NCI-H1048 (cell line): Measurements from ENCODE around the gene VWF.
"Not testable (repeated sequence)": the region's sequence is repeated elsewhere in the genome, so short reads cannot be mapped to it uniquely, and the experiment has no call there.

Experiments
- DNase-seq: peaks from one replicate; lab custom pipeline; 2025; lab: John Stamatoyannopoulos, UW

The VWF gene

DNA sequence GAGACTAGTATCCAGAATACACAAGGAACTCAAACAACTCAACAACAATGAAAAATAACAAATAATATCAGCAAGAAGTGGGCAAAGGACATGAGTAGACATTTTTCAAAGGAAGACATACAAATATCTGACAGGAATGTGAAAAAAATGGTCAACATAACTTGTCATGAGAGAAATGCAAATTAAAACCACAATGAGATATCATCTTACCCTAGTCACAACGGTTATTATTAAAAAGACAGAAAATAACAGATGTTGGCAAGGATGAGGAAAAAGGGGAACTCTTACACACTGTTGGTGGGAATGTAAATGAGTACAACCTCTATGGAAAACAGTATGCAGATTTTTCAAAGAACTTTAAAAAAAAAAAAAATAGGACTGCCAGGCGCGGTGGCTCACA, 20.4 kb downstream of the VWF start:
- DNase-seq: peak; percentile 55

DNA sequence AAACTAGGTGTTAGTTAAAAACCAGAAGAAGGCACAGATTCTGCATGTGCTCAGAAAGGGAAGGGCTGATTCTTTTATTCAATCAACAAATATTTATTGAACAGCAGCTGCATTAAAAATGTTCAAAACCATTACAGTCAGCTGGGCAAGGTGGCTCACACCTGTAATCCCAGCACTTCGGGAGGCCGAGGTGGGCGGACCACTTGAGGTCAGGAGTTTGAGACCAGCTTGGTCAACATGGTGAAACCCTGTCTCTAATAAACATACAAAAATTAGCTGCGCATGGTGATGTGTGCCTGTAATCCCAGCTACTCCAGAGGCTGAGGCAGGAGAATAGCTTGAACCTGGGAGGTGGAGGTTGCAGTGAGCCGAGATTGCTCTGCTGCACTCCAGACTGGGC, 22.4 kb downstream of the VWF start:
- not testable (repeated sequence) for DNase-seq

DNA sequence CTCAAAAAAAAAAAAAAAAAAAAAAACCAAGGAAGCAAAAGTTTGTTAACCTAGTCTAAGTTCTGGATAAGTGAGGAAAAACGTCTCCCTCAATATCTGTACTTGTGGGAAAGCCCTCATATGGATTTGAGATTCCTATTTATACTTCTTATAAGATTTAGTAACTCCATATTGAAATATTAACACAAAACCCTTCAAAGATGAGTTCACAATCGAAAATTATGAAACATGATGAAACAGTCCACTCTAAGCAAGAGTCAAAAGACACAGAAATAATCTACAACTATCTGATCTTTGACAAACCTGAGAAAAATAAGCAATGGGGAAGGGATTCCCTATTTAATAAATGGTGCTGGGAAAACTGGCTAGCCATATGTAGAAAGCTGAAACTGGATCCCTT, 25.2 kb downstream of the VWF start:
- no peak for DNase-seq

DNA sequence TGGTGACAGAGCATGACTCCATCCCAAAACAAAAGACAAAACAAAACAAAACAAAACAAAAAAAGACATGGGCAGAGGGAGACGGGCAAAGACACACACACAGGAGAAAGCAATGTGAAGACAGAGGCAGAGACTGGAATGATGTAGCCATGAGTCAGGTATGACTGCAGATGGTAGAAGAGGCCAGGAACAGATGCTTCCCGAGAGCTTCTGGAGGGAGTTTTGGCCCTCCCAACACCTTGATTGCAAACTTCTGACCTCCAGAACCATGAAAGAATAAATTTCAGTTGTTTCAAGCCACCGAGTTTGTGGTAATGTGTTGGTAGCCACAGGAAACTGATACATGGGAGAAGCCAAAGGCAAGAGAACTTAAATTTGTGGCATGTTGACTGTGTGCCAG, 27.1 kb downstream of the VWF start:
- DNase-seq: no peak

DNA sequence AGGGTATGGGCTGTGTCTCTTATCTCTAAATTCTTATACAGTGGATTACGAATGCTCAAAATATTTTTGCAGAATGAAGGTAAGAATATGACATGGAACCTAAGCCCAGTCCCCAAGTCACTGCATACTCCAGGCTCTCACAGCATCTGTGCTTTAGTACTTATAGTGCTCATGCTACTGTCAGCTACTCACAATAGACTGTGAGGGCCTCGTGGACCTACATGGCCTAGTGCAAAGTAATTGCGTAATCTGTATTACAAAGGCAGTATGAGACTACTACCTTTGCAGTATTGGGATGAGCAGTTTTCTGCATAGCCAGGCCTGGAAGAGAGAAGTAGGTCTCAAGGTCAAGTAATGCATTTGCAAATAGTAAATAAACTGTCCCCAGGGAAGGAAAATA, 27.9 kb downstream of the VWF start:
- DNase-seq: no peak

DNA sequence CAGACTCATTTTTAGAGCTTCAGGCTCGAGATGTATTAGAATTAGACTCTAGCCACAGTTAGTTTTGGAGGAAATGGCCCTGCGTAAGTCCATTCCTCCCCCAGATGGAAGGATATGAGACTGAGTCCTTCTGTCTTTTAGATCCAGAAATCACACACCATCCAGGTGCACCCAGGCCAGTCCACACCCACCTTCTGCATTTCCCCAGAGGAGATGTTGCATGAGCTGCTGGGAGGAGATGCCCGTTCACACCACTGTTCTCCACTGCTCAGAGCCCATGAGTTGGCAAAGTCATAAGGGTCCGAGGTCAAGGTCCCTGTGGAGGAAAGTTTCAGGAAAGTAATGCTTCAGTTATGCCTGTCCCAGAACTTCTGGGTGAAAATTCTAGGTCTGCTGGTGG, 29.2 kb downstream of the VWF start:
- no peak for DNase-seq

DNA sequence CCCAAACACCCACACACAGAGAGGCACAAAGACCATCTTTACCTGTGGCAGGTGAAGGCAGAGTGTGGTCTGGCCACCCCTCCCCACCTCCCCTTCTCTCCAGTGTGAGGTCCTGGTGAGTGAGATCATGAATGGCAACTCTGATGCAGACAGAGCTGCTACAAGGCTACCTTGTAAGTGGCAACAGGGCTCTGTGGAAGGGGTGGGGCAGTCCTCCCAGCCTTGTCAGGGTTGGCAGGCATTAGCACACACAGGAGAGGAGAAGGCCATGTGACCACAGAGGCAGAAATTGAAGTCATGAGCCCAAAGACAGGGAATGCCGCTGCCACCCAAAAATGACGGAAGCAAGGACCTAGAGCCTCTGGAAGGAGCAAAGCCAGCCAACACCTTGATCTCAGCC, 30.7 kb downstream of the VWF start:
- DNase-seq: no peak

DNA sequence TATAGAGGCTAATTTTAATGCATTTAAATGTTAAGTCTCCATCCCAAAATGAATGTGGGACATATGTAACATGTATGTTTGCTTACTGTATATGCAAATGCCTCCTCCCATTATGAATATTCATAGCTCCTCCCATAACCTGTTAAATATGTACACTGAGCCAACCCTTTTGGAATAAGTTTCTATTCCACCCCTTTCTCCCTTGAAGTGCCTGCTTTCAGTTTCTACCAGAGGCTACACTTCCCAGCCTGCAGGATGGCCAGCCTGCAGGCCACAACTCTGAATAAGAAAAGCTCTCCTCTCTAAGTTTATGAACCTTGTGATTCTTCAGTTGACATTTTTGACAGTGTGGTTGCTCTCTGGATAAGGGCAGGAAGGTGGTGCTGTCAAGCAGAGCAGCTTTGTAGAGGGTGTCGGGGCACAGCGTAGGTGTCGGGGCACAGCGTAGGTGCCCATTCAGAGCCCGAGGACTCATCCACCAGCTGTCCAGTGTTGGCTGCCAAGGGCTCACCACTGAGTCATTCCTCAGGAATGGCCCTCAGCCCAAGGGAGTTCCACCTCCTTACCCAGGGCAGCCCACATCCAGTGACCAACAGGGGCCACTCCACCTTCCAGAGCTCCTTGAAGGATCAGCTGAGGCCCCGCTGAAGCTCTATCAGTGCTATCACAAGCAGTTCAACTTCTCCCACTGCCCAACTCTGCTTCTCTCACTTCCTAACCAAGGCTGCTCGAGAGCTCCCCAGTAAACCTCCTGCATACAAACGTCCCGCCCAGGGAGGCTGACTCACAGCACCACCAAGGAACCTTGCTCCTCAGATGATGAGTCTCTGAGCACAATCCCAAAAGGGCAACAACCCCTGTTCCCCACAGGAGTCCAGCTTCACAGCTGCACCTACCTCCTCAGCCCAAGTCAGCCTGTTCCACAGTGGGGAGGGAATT, 31.4 kb downstream of the VWF start:
- DNase-seq: no peak

DNA sequence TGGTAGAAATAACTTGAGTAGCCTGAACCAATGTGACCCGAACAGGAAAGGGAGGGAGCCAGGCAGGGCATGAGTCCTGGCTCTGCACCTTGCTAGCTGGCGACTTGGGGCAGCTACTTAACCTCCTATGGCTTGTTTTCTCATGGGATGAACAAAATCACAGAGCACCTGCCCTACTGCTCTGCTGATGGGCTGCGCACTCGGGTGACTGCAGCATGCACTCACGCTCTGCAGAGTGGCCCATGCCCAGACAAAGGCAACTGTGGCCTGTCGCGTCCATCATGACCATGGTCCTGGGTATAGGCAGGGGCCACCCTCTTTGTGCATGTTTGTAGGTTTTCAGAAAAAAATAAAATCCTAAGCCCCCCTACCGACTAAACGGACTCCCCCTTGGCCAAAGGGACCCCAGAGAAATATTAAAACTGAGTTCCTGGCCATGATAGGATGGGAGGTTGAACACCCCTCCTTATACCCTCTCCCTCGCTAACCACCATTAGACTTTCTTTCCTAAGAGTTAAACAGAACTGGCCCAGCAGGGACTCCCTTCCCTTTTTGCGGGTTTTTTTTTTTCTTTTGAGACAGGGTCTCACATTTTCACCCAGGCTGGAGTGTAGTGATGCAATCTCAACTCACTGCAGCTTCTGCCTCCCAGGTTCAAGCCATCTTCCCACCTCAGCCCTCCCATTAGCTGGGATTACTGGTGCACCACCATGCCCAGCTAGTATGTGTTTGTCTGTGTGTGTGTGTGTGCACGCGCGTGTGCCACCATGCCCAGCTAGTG, 32.5 kb downstream of the VWF start:
- DNase-seq: no peak

DNA sequence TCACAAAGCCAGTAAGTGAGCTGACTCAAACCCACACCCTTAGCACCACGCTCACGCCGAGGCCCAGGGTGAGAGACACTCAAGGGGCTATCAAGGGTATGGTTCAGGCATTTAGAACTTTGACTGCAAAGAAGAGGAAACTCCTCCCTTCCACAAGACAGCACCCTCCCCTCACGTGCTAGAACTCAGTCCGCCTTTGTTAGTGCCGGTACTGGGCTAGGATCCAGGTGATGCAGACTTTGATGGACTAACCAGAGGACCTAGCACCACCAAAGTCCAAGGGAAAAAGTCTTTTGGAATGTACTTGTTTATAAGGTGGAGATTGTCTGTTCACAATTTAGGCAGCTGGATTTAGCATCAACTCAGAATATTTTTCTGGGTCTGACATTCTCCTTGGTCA, 33.7 kb downstream of the VWF start:
- DNase-seq: no peak

DNA sequence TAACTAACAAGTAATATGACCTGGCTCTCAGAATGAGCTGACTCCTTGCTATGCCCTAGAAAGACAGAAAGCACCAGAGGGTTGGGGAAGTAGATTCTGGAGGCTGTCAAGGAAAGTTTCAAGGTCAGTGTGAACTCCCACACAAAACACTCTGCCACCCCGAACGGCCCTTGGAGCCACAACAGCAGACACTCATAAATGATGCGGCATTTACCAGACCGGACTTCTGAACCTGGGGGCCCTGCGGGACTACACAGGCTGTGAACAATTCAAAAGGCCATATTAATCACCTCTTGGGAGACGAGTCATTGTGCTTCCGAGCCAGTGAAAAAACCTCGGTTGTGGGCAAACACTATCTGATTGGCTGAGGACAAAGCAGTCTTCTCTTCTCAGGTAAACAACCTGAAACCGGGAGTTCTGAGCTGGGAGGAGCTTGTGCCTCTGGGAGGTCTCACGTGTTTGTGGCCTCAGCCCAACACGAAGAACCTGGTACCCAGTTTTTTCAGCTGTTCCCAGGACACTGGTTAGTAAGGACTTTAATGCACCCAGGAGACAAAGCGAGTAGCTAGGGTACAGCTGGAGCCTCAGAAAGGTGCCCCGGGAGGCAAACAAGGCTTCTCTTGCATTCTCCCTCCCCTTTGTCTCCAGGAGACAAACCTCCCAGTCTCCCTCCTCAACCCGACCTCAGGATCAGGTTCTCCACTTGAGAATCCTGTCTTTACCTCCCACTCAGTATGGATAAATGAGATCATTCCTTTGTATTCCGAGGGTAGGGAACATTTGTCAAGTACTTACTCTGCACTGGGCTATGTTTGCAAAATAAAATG, 35.3 kb downstream of the VWF start:
- DNase-seq: peak; percentile 49

DNA sequence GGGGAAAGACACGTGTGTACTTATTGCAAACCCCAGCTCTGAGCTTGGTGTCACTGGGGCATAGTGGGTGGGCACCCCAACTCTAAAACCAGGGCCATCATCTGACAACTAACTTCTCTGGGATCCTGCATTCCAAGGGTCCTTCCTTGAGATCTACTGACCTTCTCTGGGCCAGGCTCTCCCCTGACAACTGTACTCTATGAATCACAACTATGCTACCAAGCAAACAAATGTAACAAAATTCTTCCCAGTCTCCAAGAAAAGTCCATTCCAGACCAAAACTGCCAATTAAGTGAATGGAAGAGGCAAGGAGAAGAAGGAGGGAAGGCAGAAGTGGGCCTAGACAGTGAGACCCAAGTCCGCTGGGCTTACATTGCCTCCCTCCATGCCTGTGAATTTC, 38.2 kb downstream of the VWF start:
- DNase-seq: no peak

DNA sequence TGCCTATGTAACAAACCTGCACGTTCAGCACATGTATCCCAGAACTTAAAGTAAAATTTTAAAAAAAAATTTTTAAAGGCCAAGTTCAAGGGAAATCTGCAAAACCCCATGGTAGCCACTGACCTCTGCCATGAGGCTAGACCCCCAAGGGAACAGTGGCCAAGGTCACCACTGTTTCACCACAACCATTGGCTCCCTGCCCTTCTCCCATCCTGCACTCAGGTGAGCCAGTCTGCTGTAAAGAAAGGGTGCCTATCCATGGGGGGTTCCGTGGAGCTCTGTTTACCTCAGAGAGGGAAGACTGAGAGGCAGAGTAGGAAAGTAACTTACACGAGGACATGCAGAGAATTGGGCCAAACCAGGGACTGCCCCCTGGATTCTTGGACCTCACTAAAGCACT, 38.6 kb downstream of the VWF start:
- DNase-seq: no peak

DNA sequence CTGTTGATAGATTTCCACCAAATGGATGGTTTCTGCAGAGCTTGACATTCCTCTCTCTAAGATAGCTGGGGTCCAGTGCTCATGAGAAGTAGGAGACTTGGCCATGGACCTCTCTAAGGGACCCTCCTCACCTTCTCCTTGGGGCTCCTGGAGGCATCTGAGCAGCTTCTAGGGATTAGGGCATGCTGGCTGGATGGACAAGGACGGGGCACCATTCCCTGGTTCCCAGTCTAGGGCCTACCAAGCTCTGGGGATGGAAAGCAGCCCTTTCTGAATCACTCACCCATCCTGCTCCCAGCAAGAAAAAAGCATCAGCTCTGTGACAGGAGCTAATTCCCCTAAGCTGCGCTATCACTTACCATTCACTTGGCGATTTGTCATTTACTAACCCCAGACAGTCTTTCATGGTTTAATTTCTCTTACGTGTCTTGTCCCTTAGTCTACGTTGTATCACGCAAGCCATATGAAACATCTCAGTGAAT, 39.5 kb downstream of the VWF start:
- DNase-seq: no peak

DNA sequence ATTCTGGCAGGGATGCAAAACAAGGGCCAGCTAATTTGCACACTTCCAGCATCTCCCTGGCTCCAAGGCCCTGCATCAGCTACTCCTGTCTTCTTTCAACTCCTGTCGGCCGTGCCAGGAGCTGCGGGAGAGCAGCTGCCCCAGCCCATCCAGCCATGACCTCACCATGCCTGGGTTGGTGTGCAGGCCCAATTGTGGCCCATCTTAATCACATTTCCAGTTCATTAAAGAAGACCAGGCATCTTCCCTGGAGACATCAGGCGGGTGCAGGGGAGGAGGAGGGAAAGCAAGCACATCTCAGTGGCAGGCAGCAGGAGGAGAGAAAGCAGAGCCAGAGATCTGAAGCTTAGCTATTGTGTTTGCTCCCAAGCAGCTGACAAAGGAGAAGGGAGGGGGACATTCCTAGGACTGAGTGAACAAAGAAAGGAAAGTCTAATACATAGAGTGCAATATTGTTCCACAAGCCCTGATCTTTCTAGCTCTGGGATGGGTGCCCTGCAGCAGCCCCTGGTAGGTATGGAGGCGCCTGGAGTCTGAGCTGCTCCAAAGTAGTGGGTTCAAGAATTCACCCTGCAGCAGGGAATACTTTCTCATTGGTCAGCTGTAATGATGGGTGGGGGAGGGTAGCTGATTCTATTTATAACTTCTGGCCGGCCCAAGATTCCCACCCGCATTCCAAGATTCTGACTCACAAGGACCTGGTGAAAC, 40.1 kb downstream of the VWF start:
- no peak for DNase-seq

DNA sequence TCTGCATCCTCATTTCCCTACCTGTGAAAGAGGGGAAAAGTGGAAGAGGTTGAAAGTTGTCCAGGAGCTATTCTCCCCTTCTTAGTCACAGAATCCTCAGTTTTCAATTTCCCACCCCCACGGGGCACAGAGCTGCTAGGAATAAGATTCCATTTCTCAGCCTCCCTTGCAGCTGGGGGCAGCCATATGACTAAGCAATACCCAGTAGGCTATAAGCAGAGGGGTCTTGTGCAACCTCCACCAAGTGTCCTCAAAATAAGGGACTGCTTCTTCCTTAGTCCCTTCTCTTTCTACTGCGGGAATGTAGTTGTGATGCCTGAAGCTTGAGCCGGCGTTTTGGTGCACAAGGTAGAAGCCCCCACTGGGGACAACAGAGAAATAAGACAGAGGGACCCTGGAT, 40.9 kb downstream of the VWF start:
- DNase-seq: no peak

DNA sequence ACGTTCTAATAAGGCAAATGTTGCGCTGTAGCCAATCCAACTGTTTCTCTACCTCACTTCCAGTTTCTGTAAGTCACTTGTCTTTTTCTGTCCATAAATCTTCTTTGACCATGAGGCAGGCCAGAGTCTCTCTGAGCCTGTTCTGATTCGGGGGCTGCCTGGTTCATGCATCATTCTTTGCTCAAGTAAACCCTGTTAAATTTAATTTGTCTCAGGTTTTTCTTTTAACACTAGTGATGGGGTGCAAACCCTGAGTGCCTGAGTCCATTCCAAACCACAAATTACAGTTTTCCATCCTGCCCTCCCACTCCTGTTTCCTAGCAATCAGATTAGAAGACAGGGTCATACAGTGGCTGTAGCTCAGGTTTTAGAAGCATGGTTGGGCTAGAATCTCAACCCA, 41.9 kb downstream of the VWF start:
- no peak for DNase-seq

DNA sequence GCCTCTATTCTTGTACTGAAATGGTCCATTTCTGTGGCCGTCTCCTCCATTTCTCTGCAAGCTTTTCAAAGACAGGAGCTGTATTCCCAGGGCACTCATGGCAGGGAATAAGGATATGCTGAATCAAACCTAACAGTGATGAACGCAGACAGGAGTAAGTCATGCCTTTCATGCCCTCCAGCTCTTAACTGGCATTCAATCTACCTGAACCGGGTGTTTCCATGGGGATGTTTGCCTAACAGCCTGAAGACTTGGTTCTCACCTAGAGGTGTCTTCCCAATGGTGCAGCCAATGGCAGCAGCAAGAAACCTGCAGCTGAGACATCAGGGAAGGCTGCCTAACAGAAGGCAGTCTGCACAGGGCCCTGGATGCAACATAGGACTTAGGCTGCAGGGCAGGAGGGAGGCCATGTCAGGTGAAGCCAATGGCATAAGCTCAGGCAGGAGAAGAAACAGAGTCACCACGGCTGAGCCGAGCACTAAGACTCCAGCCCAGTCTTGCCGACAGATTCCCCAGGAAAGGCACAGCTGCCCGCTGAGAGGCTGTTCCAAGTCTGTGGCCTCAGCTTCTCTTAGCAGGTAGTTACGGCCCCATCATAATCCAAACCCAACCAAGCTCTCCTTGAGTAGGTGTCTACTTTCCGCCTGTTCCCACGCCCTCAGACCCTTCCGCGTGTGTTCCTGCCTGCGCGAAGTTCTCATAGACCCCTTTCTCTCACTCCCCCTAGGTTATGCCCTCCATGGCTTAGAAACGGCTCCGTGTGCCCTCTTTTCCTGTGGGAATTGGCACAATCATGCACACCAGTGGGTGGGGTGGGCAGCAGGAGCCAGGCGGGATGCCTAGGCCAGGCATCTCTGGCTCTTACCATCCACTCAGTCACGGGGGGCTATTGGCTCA, 44.1 kb downstream of the VWF start:
- DNase-seq: no peak

DNA sequence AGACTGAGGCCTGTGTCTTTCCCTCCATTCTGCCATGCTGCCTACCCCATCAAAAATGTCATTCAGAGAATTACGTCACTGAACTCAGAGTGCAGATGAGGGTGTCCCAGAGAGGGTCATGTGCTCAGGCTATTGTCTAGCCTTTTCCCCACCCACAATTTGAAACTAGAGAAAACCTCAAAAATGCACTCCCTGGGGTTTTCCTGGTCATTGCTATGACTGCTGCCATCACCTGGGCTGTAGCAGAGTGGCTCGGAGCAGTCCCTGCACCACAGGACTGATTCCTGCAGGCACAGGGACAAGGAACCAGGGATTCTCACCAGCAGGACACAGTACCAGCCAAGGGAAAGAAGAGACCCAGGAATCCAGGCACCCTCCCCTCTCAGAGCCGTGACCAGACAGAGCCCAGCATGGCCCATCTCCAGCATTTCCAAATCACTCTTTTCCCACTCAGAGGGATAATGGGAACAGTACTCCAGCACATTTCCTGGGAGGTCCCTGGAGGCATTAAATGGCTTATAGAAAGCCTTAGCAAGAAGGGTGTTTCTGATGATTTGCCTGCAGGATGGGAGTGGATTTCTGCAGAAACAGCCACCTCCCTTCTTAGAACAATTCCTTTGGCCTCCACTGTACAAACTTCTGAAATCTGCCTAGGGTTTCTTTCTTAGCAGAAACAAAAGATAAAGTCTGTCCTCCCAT, 45.9 kb downstream of the VWF start:
- DNase-seq: no peak

DNA sequence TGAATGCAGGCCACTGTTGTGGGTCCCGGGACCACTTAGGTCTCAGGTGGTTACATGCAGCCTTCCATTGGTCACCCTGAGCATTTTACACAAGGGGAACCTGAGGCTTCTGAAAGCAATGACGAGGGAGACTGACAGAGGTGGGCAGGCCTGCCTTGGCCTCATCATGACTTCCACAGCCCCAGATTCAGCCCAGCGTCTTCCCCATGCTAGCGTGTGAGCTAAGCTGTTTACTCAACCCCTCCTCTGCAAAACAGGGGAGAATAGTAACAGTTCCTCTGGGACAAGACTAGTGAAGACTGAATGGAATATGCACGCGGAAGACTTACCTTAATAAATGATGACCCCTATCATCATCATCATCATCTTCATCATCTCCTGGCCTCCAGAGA, 46.8 kb downstream of the VWF start:
- no peak for DNase-seq
